Esophagus (tissue), 2 donors: ENCODE measurements around the gene PRDM2. TPM values are rescaled to one million over a fixed set of nuclear protein-coding genes. Genes with fewer than 3 reads are reported as not detected.

Experiments used
- H3K27ac ChIP-seq, 2 donors: one replicate each; pipeline ENCODE4 v1.5.1; 2013; ENCODE audit warnings: low read depth in 2 of 2, mild to moderate bottlenecking in 2 of 2, inconsistent platforms in 1 of 2, low read length in 1 of 2, moderate library complexity in 1 of 2
- H3K27me3 ChIP-seq, 2 donors: one replicate each; pipeline ENCODE4 v1.6.1; 2013; ENCODE audit warnings: low read length in 2 of 2, control low read depth in 1 of 2, mild to moderate bottlenecking in 1 of 2; ENCODE audit not compliant: insufficient read depth in 2 of 2, control insufficient read depth in 1 of 2
- H3K36me3 ChIP-seq, 2 donors: one replicate each; pipeline ENCODE4 v1.6.1; 2013; ENCODE audit warnings: low read length in 1 of 2; ENCODE audit not compliant: control insufficient read depth in 2 of 2, insufficient read depth in 2 of 2
- H3K4me1 ChIP-seq, 2 donors: one replicate each; pipeline ENCODE4 v1.6.1; 2013; ENCODE audit warnings: low read length in 1 of 2; ENCODE audit not compliant: control insufficient read depth in 2 of 2, insufficient read depth in 2 of 2
- H3K4me3 ChIP-seq, 2 donors: one replicate each; pipeline ENCODE4 v1.5.1; 2013; ENCODE audit warnings: low read length in 2 of 2, mild to moderate bottlenecking in 2 of 2, low read depth in 1 of 2, moderate library complexity in 1 of 2
- H3K9me3 ChIP-seq, 2 donors: one replicate each; pipeline ENCODE4 v1.6.1; 2013; ENCODE audit warnings: mild to moderate bottlenecking in 2 of 2, low read depth in 1 of 2, low read length in 1 of 2, moderate library complexity in 1 of 2; ENCODE audit not compliant: control insufficient read depth in 2 of 2, insufficient read depth in 1 of 2
- WGBS, 2 donors: extraction: QIAGEN DNeasy Blood & Tissue Kit; methylation state at CpG; one replicate each; pipeline ENCODE4 v1.1.7; 2013; 5-methylcytosine and 5-hydroxymethylcytosine counted together
- polyA plus RNA-seq, 2 donors: library from polyadenylated mRNA; stranded (reverse); fragments of 200-250 nt; gene quantifications; one replicate each; pipeline ENCODE4 v1.2.3, GENCODE V29; 2013
- donor health status: healthy with polysubstance abuse.
- donor health status: Bipolar disorder and iron deficiency.

The PRDM2 gene
- polyA plus RNA-seq, 2 donors: 12.1 to 16.0 TPM

DNA sequence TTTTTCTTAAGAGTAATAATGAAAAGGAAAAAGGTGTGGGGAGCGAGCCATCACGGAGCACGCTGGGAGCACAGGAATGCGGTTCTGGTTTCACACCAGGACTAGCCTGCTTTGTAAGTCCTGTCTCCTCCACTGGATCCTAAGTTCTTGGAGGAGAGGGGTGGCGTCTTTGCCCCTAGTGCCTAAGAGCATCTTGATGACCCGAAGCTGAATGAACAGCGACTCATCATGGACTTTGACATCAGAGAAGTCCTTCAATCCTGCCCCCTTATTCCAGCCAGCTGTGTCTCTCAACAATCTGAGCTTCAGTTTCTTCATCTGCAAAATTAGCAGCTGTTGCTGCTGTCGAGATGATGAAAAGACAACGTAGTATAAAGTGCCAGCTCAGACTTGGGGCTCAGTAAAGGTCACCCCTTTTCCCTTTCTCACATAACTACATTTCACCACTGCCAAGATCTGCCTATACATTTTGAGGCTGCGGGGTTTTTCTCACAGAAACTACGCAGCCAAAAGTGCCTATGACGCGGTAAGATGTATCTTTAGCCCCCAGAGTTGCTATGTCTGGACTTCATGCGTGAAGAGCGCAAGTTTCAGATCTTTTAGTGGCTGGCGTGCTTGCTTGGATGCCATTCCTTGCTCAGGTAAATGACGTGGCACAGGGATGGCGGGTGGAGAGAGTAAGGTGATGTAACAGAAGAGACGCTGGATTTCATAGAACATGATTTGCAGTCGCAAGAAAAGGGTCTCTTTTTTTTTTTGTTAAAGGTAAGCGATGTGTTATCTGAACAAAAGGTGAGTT, 4.9 kb upstream of the PRDM2 start:
- no peaks in the 10 kb centered on the region for H3K36me3 ChIP-seq
- no peak overlapping the region for H3K4me3 ChIP-seq
- H3K27me3 ChIP-seq: no peaks in the 10 kb centered on the region
- H3K4me1 ChIP-seq: peaks cover 0 to 4% of the 10 kb centered on the region in 2 donors
- H3K27ac ChIP-seq: no peak overlapping the region
- 84 to 86% methylated on average over 21 of the region's 21 CpGs for WGBS, 2 donors
- no peaks in the 10 kb centered on the region for H3K9me3 ChIP-seq

DNA sequence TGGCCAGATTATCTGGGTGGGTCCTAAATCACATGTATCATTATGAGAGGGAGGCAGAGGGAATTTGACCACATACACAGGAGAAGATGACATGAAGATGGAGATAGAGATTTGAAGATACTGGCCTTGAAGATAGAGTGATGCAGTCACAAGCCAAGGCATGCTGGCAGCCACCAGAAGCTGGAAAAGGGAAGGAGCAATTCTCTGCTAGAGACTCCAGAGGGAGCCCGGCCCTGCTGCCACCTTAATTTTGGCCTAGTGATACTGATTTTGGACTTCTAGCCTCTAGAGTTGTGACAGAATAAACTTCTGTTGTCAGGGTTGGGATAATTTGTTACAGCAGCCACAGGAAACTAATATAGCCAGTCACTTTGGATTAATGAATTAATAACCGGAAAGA, 2.2 kb upstream of the PRDM2 start:
- Histone ChIP-seq H3K4me3 (no peak overlapping the region), H3K9me3 (no peaks in the 10 kb centered on the region), H3K27me3 (no peaks in the 10 kb centered on the region), H3K36me3 (no peaks in the 10 kb centered on the region), H3K4me1 (peaks cover 0 to 4% of the 10 kb centered on the region in 2 donors), H3K27ac (no peak overlapping the region)
- 85 to 97% methylated on average over 2 of the region's 2 CpGs for WGBS, 2 donors

DNA sequence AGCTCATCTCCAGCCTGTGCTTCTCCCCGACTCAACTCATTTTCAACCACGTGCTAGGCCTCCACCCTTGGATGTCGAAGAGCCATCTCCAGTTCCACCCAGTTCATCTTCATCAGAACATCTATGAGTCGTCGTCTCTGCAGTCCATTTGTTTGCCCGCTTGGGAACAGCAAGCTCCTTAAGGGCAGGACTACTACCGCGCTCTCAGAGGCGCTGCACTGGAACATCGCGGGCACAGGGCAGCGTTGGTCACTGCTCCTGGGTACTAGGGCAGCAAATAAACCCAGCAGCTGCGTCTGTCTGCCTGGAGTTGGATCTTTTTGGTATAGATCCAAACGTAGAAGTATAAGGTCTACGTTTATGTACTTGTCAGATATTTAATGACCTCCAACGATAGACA, 478 bp upstream of the PRDM2 start:
- no peaks in the 10 kb centered on the region for H3K27me3 ChIP-seq
- peak overlapping the region; percentile 70 to 79 for H3K4me3 ChIP-seq
- peak overlapping the region; percentile 93 to 97 for H3K27ac ChIP-seq
- H3K36me3 ChIP-seq: no peaks in the 10 kb centered on the region
- H3K4me1 ChIP-seq: peaks cover 0 to 4% of the 10 kb centered on the region in 2 donors
- no peaks in the 10 kb centered on the region for H3K9me3 ChIP-seq
- 52 to 57% methylated on average over 16 of the region's 16 CpGs for WGBS, 2 donors

DNA sequence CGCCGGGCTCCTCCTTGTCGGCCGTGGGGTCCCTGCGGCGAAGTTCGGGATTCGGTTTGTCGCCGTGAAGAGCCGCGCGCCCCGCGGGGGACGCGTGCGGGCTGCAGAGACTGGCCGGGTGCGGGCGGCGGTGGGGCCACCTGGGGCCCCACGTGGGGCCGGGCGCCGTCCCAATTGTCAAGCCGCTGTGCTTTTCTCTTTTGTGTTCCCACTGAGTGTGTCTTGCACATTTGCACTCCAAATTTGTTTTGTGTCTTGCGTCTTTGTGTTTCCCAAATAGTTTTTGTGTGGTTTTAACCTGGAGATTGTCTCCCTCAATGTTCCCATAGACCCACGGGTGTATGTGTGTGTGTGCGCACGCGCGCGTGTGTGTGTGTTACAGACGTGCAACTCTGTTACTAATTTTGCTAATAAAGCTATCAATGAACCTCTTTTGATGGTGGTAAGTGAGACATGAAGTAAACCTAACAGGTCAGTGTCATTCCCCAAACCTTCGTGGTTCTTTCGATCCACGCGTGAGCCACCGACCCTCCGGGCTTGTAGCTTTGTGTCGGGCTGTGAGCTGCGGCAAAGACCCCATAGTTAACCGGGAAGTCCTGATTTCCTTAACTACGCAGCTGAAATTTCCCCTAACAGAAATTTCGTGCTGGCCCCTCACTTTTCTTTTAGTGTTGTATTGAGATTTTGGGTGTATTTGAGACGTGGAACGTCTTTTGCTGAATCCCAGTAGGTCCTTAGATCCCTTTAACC, 708 bp downstream of the PRDM2 start:
- Histone ChIP-seq H3K9me3 (no peaks in the 10 kb centered on the region), H3K4me1 (peaks cover 0 to 4% of the 10 kb centered on the region in 2 donors), H3K4me3 (peak overlapping the region; percentile 70 to 79), H3K36me3 (no peaks in the 10 kb centered on the region), H3K27me3 (no peaks in the 10 kb centered on the region), H3K27ac (peak overlapping the region; percentile 93 to 97)
- 10 to 11% methylated on average over 48 of the region's 48 CpGs for WGBS, 2 donors

DNA sequence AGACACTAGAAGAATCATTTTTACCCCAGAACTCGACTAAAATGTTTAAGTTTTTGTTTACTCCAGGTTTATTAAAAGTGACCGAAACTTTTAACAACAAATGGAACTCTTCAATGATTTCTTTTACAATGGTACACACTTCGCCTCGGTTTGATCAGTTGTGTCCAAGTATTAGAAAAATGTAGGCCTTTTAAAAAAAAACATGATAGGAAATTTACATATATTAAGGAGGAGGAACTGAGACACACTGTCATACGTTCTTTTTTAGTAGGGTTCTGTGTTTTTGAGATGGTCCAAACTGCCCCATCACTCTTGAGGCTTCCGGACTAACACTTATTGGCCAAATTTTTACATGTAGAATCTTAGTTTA, 1.3 kb downstream of the PRDM2 start:
- H3K4me1 ChIP-seq: peaks cover 0 to 4% of the 10 kb centered on the region in 2 donors
- peak overlapping the region in 1 of 2 donors; percentile 93 for H3K27ac ChIP-seq
- H3K9me3 ChIP-seq: no peaks in the 10 kb centered on the region
- WGBS, 2 donors: 47 to 57% methylated on average over 6 of the region's 6 CpGs
- peak overlapping the region in 1 of 2 donors; percentile 70 for H3K4me3 ChIP-seq
- no peaks in the 10 kb centered on the region for H3K27me3 ChIP-seq
- no peaks in the 10 kb centered on the region for H3K36me3 ChIP-seq

DNA sequence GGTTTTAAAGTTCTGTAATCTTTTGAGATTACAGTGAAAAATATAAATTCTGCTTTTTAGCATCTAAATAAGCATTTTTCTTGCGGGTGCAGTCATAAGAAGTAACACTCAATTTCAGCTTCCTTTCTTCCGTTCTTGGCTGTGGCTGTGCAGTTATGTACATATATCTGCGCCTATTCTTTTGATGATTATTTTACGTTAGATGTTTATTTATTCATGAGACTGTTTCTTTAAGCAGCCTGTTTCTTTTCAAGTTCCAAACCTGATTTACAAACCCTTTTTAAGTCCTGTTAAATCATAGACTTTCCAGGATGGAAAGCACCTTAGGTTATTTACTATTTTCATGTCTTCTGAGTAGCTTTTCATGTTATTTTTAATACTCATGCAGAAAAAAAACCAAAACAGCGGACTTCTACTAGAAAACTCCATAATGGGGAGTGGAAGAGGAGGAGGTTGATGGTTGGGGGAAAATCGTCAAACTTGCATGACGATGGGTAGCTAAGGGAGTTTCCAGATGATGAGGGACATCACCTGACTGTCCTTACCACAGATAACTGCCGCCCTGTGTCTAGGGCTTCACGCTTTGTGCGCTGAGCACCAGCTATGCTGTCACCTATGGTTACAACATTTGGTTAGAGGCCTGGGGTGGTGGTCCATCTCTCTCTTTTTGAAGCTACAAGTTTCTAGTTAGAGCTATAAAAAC, 2.6 kb downstream of the PRDM2 start:
- H3K9me3 ChIP-seq: no peaks in the 10 kb centered on the region
- no peak overlapping the region for H3K4me3 ChIP-seq
- no peaks in the 10 kb centered on the region for H3K36me3 ChIP-seq
- peaks cover 0 to 4% of the 10 kb centered on the region in 2 donors for H3K4me1 ChIP-seq
- 71 to 72% methylated on average over 10 of the region's 10 CpGs for WGBS, 2 donors
- H3K27me3 ChIP-seq: no peaks in the 10 kb centered on the region
- no peak overlapping the region for H3K27ac ChIP-seq

DNA sequence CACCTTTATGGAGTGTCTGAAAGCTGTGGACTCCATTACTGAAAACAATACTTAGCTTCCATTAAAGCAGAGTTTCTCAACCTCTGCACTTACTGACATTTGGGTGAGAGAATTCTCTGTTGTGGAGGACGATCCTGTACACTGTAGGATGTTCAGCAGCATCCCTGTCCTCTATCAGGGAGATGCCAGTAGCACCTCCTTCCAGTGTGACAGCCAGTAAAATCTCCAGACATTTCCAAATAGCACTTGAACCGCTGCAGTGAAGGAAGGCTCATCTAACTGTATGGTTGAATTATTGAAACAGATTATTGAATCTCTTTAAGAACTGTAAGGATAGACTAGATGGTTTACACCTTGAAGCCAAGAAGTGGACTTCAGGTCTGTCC, 3.1 kb downstream of the PRDM2 start:
- H3K27me3 ChIP-seq: no peaks in the 10 kb centered on the region
- no peak overlapping the region for H3K27ac ChIP-seq
- no peaks in the 10 kb centered on the region for H3K9me3 ChIP-seq
- H3K36me3 ChIP-seq: no peaks in the 10 kb centered on the region
- WGBS, 2 donors: 83 to 85% methylated on average over 2 of the region's 2 CpGs
- no peak overlapping the region for H3K4me3 ChIP-seq
- H3K4me1 ChIP-seq: peaks cover 0 to 4% of the 10 kb centered on the region in 2 donors

DNA sequence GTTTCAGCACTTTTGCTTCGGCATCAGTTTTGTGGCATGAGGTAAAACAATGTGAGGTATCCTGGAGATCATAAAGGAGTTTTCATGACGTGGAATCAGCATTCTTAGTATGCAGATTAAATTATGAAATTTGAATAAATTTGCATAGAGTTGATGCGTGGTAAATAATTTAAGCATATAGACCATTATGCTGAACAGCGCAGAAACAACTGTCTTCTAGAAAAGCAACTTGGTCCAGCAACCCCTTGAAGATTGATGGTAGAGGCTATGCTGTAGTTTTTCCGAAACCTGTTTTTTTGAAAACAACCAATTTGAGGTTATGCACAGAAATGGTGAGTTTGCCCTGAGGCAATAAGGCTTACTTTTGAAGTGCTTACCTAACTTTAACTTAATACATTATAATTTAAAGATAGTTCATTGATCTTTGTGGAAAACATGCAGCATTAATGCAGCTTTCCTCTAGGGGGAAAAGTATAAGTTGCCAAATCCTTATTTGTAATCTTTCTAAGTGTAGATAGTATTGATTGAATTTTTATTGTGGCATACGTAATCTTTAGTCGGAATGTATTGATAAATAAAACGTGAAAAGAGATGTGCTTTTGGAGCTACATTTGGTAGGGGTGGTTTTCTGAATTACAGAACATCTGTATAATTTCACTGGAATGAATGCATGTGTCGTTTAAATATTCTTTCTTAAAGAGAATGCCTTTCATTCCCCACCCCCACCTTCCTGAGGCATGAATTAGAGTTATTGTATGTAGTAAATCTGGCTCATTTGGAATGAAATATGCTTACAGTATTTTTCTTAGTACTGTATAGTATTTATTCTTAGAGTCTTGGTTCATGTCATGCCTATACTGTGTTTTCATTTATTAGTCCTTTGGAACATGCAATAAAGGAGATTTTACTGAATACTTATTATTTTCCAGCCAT, 3.8 kb downstream of the PRDM2 start:
- no peaks in the 10 kb centered on the region for H3K36me3 ChIP-seq
- no peaks in the 10 kb centered on the region for H3K9me3 ChIP-seq
- H3K4me1 ChIP-seq: peaks cover 0 to 4% of the 10 kb centered on the region in 2 donors
- 84 to 87% methylated on average over 9 of the region's 9 CpGs for WGBS, 2 donors
- H3K27ac ChIP-seq: no peak overlapping the region
- H3K27me3 ChIP-seq: no peaks in the 10 kb centered on the region
- H3K4me3 ChIP-seq: no peak overlapping the region

DNA sequence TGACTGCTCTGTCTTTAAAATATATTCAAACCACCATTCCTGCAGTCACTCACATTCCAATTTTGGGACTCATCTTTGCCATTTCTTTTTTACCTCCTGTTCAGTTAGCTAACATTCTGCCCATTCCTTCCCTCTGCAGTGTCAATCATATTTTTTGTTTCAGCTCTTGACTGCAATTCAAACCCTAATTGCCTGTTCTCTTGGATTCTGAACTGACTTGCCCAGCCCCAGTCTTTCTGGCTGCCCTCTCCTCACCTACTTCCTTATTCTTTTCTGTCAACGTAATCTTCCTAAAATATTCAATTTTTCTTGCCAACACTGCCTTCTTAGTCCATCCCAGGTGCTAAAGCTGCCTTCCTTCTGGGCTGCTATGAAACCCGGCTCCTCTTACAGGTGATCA, 6.1 kb downstream of the PRDM2 start:
- Histone ChIP-seq H3K36me3 (no peaks in the 10 kb centered on the region), H3K4me3 (no peak overlapping the region), H3K4me1 (no peaks in the 10 kb centered on the region), H3K27ac (peak overlapping the region in 1 of 2 donors; percentile 3), H3K9me3 (no peaks in the 10 kb centered on the region), H3K27me3 (no peaks in the 10 kb centered on the region)
- WGBS, 2 donors: 47 to 67% methylated on average over 2 of the region's 2 CpGs
